GM19238 (cell line): ENCODE results near the gene STING1.
"Not testable (repeated sequence)": the region's sequence is repeated elsewhere in the genome, so short reads cannot be mapped to it uniquely, and the experiment has no call there.

Experiments
- DNase-seq: peaks from one replicate; pipeline ENCODE4 v3.0.0; 2011; ENCODE audit warnings: low spot score; ENCODE audit not compliant: insufficient read length

The STING1 gene

GRCh38 chr5:139482050-139482889 is at the start of gene STING1:
Gene STING1, minus strand, starts transcription at chr5:139482758. Its CDS starts 1,054 bp downstream, at chr5:139481704.
- DNase-seq = peak; percentile 40

GRCh38 chr5:139531772-139532169 is 49.2 kb upstream of the STING1 start:
- DNase-seq = no peak

GRCh38 chr5:139530079-139530478 is 47.5 kb upstream of the STING1 start:
- DNase-seq = not testable (repeated sequence)

- DNase-seq = not testable (repeated sequence)
Observed at GRCh38 chr5:139528695-139529094, 46.1 kb upstream of the STING1 start.

GRCh38 chr5:139527896-139528467 is 45.4 kb upstream of the STING1 start:
- not testable (repeated sequence) for DNase-seq

DNA sequence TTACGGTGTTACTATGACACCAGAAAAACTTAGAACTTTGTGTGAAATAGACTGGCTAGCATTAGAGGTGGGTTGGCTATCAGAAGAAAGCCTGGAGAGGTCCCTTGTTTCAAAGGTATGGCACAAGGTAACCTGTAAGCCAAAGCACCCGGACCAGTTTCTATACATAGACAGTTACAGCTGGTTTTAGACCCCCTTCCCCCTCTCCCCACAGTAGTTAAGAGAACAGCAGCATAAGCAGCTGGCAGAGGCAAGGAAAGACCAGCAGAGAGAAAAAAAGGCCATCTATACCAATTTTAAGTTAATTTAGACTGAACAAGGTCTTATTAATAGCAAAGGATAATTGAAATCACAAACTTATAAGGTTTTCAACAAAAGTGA is 44.5 kb upstream of the STING1 start:
- DNase-seq = not testable (repeated sequence)

GRCh38 chr5:139526309-139527089 is 43.9 kb upstream of the STING1 start:
- DNase-seq = not testable (repeated sequence)

- not testable (repeated sequence) for DNase-seq
Observed at GRCh38 chr5:139525586-139526308, 43.2 kb upstream of the STING1 start.

DNA sequence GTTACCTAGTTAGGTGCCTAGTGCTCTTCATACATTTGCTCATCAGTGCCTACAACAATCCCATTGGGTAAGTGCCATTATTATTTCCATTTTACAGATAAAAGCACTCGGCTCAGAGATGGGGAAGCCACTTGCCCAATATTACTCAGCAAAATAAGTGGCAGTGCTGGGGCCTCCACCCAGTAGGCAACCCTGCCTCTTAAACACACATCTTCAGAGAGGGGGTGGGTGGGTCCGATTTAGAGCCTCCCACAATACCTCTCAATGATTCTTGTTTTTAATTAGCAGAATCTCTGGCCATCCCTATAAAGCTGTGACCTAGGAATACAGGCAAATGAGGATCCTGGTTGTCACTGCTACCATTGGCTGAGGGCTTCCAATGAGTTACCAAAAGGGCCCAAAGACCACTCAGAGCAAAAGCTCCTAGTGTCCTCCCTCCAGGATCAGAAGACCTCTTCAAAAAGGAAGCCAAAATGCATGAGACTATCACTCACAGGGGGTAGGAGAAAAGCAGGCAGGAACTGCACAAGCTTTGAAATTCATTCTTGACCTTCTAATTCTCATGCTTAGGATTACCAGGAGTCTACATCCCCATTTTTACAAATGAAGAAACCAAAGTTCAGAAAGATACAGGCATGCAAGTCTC is 42.5 kb upstream of the STING1 start:
- DNase-seq = no peak

DNA sequence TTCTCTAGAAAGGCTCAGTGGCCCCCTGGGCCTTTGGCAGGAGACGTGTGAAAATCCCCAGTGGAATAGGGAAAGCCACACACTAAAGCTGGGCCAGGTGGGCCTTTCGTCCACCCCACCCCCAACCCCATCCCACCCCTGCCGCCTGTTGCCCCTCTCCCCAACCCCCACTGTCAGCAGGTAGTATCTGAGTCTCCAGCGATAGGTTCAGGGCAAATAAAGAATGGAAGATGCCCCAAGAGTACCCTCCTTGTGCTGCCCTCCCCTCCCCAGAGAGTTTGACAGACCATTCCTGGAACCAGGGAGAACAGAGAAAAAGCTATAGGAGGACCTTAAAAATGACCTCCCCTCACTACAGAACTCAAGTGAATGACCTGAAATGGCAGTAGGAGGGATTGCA is 41.9 kb upstream of the STING1 start:
- no peak for DNase-seq

DNA sequence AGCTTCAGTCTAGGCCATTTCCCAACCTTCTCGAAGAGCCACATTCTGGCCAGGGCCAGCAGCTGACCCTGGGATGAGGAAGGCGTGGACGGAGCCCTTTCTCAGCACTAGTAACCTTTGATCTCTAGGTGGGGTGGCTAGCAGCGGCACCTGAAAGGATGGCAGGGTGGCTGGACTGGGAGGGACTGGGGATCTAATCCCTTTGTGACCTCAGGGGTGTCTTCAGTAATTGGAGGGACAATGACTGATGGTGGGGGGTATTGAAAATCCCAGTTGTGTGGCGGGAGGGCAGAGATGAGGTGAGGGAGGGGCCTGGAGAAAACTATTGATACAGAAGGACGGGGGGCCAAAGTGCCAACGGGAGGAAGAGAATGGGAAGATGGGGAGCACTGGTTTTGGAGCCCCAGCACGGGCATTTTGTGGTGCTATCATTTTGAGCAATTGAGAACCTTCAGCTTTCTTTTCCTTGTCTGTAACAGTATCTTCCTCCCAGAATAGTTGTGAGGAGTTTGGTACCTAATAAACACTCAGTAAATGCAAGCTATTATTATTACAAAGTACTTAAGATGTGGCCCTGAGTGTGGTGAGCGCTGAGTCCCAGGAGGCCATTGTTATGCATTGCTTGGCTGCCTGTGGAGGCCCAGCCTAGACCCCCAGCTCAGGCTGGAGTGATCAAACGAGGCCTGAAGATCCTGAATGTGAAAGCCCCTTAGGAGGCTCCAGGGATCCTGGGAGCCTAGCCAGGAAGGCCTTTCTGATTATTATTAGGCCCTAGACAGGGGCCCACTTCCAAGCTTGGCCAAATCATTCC is 41.3 kb upstream of the STING1 start:
- no peak for DNase-seq

DNA sequence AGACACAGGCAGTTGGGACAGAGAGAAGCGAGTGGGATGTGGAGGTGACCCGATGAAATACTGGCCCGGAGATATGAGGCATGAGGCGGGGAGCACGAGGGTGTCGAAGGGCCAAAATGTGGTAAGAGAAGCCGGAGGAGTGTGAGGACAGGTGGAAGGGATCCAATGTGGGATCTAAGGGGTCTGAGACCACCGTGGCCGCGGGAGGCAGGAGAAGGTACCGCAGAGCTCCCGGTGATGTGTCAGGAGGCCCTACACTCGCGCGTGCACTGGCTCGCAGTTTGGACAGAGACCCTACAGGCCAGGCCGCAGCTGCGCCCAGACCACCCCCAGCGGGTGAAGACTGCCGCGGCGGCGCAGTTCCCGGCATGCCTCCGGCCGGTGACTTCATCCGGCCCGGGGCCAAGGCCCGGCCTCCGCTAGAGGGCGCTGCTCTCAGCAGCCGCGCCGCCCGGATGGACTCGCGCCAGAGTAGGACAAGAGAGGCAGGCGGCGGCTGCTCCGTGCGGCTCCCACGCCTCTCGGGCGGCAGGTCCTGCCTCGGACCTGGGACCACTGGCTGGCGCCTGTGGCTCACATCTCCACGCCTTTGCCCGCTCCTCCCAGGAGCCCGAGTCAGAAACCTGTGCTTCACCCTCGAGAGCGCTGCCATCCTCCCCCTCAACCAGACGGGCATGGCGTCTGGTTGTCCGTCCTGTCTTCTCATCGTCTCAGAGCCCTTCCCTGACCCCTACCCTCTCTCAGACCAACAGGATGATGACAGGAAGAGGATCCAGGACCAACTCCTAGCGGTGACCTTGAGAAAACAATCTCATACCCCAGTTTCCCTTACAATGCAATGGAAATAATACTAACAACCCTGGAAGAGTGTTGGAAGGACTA is 35.4 kb upstream of the STING1 start:
- peak; percentile 89 for DNase-seq

GRCh38 chr5:139514486-139514856 is 31.9 kb upstream of the STING1 start:
- no peak for DNase-seq

- DNase-seq = no peak
Observed at GRCh38 chr5:139513852-139514485, 31.4 kb upstream of the STING1 start.

DNA sequence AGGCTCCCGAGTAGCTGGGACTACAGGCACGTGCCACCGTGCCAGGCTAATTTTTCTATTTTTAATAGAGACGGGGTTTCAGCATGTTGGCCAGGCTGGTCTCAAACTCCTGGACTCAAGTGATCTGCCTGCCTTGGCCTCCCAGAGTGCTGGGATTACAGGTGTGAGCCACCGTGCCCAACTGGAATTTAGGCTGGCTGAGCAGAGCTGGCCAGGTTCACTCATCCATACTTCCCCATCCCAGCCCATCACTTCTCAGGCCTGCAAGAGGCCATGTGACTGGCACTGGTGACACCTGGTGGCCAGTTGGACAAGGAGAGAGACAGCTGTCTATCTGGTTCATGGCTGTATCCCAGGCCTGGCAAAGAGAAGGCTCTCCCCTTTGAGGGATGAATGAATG is 30.9 kb upstream of the STING1 start:
- DNase-seq = not testable (repeated sequence)

DNA sequence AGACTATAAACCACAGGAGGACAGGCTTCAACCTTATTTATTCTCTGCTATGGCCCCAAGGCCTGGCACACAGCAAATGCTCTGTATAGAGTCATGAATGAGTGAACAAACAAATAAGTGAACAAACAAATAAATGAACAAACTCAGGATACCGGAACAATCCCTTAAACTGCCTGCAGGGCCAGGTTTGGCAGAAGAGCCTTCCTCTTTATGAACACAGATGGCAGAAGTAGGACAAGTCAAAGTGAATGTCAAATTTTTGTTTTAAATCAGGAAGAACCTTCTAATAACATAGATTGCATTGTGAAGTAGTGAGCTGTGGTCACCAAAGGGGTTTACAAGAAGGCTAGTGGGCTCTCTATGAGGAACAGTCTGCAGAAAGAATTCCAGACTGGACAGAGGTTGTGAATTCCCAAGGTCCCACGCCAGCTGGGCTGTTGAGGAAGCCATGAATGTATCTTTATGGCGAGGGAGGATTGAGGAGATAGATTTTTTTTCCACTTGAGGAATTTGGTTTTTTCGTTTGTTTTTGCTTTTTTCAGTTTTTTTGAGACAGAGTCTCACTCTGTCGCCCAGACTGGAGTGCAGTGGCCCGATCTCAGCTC is 30.3 kb upstream of the STING1 start:
- DNase-seq = no peak

- not testable (repeated sequence) for DNase-seq
Observed at GRCh38 chr5:139504722-139505121, 22.2 kb upstream of the STING1 start.

DNA sequence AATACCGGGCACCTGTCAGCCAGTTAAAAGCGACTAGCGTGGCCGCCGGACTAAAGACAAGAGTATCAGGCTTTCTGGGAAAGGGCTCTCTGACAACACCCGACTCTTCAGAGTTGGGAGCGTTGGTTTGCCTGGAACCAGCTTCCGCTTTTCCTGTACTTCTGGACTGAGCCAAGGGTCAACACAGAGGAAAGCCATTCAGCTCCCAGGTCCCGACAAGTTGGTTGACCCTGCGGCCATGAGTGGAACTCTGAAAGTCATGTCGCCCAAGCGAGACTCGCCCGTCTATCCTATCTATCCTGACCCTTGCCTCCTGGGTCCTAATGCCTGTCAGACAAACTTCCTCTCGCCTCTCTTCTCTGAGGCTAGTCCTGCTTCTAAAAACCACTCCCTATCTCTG is 21.3 kb upstream of the STING1 start:
- not testable (repeated sequence) for DNase-seq
